GM12874 (cell line): ENCODE measurements around the gene PI4KA.

Experiments used
- TF ChIP-seq, protein P1 (sequence below): IDR thresholded peaks from 2 replicates; pipeline ENCODE4 v1.5.1; 2011; ENCODE audit warnings: low read depth, mild to moderate bottlenecking, control low read depth, low read length, moderate library complexity; ENCODE audit not compliant: insufficient read depth

The PI4KA gene

DNA sequence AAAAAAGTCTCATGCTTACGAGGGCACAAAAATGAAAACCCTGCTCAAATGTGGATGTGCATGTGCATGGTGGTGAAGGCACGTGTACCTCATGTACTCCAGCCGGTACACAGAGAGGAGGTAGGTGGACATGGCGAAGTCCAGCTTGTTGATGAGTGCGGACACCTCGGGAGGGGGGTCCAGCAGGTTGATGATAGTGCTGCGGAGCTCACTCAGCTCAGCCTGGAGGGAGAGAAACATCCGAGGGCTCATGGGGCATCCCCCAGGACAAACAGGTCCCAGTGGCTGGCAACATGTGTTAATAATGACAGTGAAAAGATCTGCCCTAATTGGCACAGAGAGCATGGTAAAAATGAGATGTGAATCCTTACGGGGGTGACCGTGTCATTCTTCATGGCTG lies 93.9 kb downstream of the PI4KA start:
- TF ChIP-seq, protein P1, sequence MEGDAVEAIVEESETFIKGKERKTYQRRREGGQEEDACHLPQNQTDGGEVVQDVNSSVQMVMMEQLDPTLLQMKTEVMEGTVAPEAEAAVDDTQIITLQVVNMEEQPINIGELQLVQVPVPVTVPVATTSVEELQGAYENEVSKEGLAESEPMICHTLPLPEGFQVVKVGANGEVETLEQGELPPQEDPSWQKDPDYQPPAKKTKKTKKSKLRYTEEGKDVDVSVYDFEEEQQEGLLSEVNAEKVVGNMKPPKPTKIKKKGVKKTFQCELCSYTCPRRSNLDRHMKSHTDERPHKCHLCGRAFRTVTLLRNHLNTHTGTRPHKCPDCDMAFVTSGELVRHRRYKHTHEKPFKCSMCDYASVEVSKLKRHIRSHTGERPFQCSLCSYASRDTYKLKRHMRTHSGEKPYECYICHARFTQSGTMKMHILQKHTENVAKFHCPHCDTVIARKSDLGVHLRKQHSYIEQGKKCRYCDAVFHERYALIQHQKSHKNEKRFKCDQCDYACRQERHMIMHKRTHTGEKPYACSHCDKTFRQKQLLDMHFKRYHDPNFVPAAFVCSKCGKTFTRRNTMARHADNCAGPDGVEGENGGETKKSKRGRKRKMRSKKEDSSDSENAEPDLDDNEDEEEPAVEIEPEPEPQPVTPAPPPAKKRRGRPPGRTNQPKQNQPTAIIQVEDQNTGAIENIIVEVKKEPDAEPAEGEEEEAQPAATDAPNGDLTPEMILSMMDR, result no peak

DNA sequence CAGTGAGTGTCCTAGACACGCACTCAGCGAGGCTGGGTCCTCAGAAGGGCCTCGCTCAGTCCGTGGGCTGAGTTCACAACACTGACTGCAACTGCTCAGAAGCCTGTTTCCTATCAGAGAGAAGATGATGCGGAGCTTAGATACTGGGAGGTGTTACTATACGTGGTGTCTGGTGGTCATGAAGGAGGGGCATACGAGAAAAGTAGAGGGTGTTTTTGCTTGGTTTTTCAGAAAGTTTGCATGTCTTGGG lies 94.2 kb downstream of the PI4KA start:
- TF ChIP-seq, protein P1, result no peak

DNA sequence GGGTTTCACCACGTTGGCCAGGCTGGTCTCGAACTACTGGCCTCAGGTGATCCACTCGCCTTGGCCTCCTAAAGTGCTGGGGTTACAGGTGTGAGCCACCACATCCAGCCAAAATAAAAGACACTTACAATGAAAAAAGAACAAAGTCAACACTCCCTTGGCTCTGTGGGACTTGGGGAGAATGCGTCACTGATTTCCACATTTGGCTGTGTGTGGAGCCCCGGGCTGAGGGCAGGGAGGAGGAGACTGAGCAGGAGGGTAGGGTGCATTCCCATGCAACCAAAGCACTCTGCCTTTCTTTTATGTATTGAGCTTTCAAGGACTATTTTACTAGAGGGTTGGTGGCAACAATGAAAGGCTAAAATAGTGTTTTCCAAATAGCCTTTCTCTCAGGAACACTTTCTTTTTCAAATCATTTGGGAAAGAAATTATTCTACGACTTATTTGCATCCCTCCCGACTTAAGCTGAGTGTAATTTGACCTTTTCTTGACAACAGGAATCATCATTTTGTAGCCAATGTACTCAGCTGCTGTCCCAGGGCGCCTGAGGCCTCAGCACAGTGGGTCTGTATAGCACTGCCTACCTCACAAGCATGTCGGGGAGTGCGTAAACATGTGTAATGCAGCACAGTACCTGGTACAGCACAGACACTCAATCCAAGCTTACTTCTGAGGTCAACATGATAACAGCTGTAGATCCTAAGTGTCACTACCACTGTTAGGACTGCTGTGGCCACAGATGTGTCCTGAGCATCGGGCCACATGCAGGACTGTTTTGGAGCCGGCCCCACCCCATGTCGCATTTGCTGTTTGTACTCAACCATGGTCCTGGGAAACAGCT lies 94.8 kb downstream of the PI4KA start:
- TF ChIP-seq, protein P1, result no peak

DNA sequence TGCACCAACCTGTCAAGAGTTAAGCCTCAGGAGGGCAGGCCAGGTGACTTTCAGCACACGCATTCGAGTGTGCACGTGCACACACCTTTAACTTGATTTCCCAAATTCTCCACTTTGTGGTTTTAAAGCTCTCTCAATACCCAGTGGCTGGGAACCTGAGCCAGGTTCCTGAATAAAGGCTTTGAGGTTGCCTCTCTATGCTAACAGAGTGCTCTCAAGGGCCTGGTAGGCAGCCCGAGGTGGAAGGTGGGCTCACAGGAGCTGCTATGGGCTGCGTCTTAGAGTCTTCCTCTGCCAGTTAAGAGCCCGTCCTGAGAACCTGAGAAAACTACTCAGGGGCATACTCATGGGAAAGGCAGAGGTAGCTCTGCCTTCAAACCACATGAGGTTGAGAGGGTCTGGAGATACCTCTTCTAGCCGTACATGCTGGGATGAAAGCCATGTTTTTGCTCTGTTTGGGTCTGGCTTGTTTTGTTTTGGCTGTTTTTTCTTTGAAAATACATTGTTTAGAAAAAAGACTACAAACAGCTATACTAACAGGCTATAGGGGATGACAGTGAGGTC lies 96.3 kb downstream of the PI4KA start:
- TF ChIP-seq, protein P1, result no peak

DNA sequence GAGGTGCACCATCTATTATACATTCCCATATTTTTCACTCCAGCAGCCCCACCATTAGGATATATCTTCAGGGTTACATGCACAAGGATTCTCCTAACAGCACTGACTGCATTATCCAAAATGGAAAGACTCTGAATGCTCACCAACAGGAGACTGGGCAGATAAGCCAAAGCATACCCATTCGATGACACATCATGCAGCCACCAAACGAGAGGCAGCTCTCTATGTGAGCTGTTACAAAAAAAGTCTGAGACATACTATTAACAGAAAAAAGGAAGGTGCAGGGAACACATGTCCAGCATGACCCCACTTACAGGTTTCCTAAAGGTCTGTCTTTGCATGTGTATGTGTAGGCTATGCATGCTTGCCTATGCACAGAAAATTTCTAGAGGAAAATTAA lies 97.1 kb downstream of the PI4KA start:
- TF ChIP-seq, protein P1, result no peak

DNA sequence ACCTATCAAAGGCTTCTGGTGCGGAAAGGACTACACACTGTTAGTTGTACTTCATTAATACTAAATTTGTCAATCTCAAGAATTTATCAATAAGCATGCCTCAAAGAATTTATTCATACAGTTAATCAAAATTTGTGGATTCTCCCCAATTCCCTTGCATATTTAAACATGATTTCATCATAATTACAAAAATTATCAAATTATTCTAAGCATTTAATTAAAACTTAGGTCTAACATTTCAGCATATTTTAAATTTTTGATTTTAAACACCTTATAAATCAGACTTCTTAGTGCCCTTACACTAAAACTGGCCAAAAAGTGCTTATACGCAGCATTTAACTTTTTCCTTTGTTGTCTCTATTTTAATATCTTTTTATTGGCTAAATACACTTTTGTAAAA lies 98.5 kb downstream of the PI4KA start:
- TF ChIP-seq, protein P1, result no peak

DNA sequence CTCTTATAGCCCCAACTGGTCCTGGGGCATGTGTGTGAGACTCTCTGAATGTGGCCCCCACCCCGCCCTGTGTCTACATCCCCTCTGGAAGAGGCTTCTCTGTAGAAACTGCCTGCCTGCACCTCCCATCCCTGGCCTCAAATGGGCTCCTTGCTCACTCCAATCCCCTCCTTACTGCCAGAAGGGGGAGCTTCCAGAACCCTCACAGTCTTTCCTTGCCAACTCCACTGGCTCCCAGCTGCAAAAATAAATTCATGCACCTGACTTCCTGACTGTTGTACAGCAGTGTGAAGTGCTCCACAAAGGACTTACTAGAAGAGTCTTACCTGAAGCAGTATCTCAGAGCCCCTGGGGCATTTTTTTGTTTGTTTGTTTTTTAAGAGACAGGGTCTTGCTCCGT lies 99.9 kb downstream of the PI4KA start:
- TF ChIP-seq, protein P1, result no peak
